Osteoblast (primary cell): ENCODE measurements around the gene COL24A1. TPM values are rescaled to one million over a fixed set of nuclear protein-coding genes. Genes with fewer than 3 reads are reported as not detected.
"Not testable (repeated sequence)": the region's sequence is repeated elsewhere in the genome, so short reads cannot be mapped to it uniquely, and the experiment has no call there.

Experiments used
- DNase-seq: peaks from one replicate; pipeline ENCODE4 v3.0.0; 2011; ENCODE audit warnings: low spot score, mixed read lengths; ENCODE audit not compliant: insufficient read length; ENCODE audit errors: missing footprints
- H2AFZ ChIP-seq: 2 replicates; pipeline ENCODE4 v1.6.0; 2011; ENCODE audit warnings: mild to moderate bottlenecking, low read length
- H3K27ac ChIP-seq: 2 replicates; pipeline ENCODE4 v1.5.1; 2011; ENCODE audit warnings: mild to moderate bottlenecking, low read depth, low read length, moderate library complexity
- H3K27me3 ChIP-seq: 2 replicates; pipeline ENCODE4 v1.6.0; 2012; ENCODE audit warnings: mild to moderate bottlenecking, control low read depth, inconsistent platforms, low read length, moderate library complexity; ENCODE audit not compliant: insufficient read depth
- H3K36me3 ChIP-seq: 2 replicates; pipeline ENCODE4 v1.5.1; 2011; ENCODE audit warnings: mild to moderate bottlenecking, low read length, control low read depth, moderate library complexity; ENCODE audit not compliant: insufficient read depth
- H3K4me1 ChIP-seq: 2 replicates; pipeline ENCODE4 v1.5.1; 2011; ENCODE audit warnings: mild to moderate bottlenecking, low read length, control low read depth, moderate library complexity; ENCODE audit not compliant: insufficient read depth
- H3K4me2 ChIP-seq: 2 replicates; pipeline ENCODE4 v1.6.0; 2011; ENCODE audit warnings: mild to moderate bottlenecking, low read length; ENCODE audit not compliant: insufficient read depth
- H3K4me3 ChIP-seq: fragments of 200-600 bp; sonication (generic); 3 replicates; pipeline ENCODE4 v1.5.1; 2012; ENCODE audit warnings: mild to moderate bottlenecking, low read length, inconsistent platforms; ENCODE audit not compliant: insufficient read depth
- H3K79me2 ChIP-seq: 2 replicates; pipeline ENCODE4 v1.6.0; 2012; ENCODE audit warnings: mild to moderate bottlenecking, low read length, control low read depth, inconsistent platforms; ENCODE audit not compliant: insufficient read depth
- H3K9me3 ChIP-seq: 2 replicates; pipeline ENCODE4 v1.5.1; 2011; ENCODE audit warnings: low read depth, low read length, control low read depth
- H4K20me1 ChIP-seq: 2 replicates; pipeline ENCODE4 v1.6.0; 2012; ENCODE audit warnings: mild to moderate bottlenecking, low read length, control low read depth; ENCODE audit not compliant: insufficient read depth
- total RNA-seq: library from RNA; depleted of rRNA; stranded (reverse); fragments of >200 nt; gene quantifications from 2 replicates; pipeline ENCODE4 v1.2.3, GENCODE V29; 2012
- TF ChIP-seq, protein P1 (sequence below): IDR thresholded peaks from 2 replicates; pipeline ENCODE4 v1.5.1; 2011; ENCODE audit warnings: mild to moderate bottlenecking, low read depth, low read length, moderate library complexity; ENCODE audit errors: extremely low read depth

The COL24A1 gene
- total RNA-seq, 1 donor = 1.1 TPM

DNA sequence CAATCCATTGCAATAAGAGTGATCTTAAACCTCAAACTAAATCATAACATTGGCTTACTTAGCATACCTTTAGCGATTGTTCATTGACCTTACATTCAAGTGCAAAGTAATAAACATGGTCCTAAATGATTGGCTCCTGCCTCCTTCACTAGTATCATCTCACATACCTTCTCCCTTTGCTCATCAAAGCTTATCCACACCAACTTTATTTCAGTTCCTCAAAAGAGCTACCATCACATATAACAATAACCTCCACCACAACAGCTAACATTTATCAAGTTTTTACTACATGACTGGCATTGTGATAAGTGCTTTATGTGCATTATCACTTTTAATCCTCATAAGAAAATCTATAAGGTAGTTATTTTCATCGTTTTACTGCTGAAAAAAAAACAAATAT lies 198.8 kb downstream of the COL24A1 start:
- Histone ChIP-seq H3K4me2 (no peak overlapping the region), H4K20me1 (no peaks in the 10 kb centered on the region), H3K79me2 (no peaks in the 10 kb centered on the region), H3K4me1 (no peaks in the 10 kb centered on the region), H2AFZ (no peak overlapping the region), H3K9me3 (no peaks in the 10 kb centered on the region), H3K27me3 (no peaks in the 10 kb centered on the region), H3K4me3 (no peak overlapping the region), H3K27ac (no peak overlapping the region), H3K36me3 (no peaks in the 10 kb centered on the region)
- TF ChIP-seq, protein P1, sequence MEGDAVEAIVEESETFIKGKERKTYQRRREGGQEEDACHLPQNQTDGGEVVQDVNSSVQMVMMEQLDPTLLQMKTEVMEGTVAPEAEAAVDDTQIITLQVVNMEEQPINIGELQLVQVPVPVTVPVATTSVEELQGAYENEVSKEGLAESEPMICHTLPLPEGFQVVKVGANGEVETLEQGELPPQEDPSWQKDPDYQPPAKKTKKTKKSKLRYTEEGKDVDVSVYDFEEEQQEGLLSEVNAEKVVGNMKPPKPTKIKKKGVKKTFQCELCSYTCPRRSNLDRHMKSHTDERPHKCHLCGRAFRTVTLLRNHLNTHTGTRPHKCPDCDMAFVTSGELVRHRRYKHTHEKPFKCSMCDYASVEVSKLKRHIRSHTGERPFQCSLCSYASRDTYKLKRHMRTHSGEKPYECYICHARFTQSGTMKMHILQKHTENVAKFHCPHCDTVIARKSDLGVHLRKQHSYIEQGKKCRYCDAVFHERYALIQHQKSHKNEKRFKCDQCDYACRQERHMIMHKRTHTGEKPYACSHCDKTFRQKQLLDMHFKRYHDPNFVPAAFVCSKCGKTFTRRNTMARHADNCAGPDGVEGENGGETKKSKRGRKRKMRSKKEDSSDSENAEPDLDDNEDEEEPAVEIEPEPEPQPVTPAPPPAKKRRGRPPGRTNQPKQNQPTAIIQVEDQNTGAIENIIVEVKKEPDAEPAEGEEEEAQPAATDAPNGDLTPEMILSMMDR = no peak
- no peak for DNase-seq

DNA sequence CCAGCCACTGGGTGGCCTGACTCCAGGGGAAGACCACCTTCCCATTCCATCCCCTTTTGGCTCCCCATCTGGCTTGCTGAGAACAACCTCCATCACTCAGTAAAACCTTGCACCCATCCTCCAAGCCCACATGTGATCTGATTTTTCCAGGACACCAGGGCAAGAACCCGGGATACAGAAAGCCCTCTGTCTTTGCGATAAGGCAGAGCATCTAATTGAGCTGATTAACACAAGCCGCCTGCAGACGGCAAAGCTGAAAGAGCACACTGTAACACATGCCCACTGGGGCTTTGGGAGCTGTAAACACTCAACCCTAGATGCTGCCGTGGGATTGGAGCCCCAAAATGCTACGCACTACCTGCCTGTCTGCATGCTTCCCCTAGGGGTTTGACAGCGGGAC lies 201.4 kb downstream of the COL24A1 start:
- H3K9me3 ChIP-seq, DNase-seq, H3K36me3 ChIP-seq, H3K27me3 ChIP-seq, H3K27ac ChIP-seq, H3K79me2 ChIP-seq, H3K4me1 ChIP-seq, H4K20me1 ChIP-seq, H3K4me2 ChIP-seq, H2AFZ ChIP-seq, H3K4me3 ChIP-seq: not testable (repeated sequence)

DNA sequence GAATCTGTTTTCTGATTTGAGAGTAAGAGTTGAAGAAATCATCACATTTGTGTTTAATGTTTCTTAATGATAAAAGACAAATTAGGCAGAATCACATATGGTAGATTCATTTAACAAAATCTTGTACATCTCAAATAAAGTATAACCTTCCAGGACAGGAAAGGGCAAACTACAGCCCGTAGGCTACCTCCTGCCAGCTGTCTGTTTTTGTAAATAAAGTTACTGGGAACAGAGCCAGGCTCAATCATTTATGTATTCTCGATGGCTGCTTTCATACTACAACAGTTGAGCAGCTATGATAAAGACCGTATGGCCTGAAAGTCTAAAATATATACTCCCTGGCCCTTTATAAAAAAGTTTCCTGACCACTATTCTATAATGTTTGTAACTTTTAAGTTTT lies 204.1 kb downstream of the COL24A1 start:
- Histone ChIP-seq H3K4me3 (no peak overlapping the region), H3K4me2 (no peak overlapping the region), H3K4me1 (no peaks in the 10 kb centered on the region), H3K27ac (no peak overlapping the region), H3K36me3 (no peaks in the 10 kb centered on the region), H2AFZ (no peak overlapping the region), H3K27me3 (no peaks in the 10 kb centered on the region), H3K79me2 (no peaks in the 10 kb centered on the region), H4K20me1 (no peaks in the 10 kb centered on the region), H3K9me3 (no peaks in the 10 kb centered on the region)
- DNase-seq = no peak
- TF ChIP-seq, protein P1 = no peak

DNA sequence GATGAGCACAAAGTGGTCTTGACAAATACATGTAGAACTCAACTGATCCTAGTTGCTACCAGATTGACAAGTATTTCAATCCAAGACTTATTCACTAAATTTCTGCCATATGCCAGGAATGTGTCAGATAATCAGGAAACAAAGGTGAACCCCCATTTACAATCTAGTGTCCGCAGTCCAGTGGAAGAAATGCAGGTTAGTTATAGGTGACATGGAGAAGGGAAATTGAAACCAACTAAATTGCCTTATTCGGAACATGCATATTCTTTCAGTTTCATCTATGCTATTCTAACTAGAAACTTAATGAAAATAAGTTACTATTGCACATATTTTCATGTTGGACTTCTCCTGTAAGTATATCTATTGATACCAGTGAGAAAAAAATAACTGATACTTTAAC lies 209.4 kb downstream of the COL24A1 start:
- TF ChIP-seq, protein P1 = no peak
- Histone ChIP-seq H3K9me3 (no peaks in the 10 kb centered on the region), H3K4me1 (no peaks in the 10 kb centered on the region), H3K4me2 (no peak overlapping the region), H3K27me3 (no peaks in the 10 kb centered on the region), H3K79me2 (no peaks in the 10 kb centered on the region), H3K4me3 (no peak overlapping the region), H2AFZ (no peak overlapping the region), H3K36me3 (no peaks in the 10 kb centered on the region), H3K27ac (no peak overlapping the region), H4K20me1 (no peaks in the 10 kb centered on the region)
- no peak for DNase-seq
